B cell (primary cell): ENCODE measurements around the gene HS3ST2. TPM values are rescaled to one million over a fixed set of nuclear protein-coding genes. Genes with fewer than 3 reads are reported as not detected.

Experiments used
- ATAC-seq: fragments of 200-7000 bp; cut with Tn5 transposase; one replicate; pipeline ENCODE4 v1.10.0; 2021; ENCODE audit warnings: low read depth, mild to moderate bottlenecking, moderate number of reproducible peaks, moderate library complexity
- CTCF ChIA-PET: fragments of 350-600 bp; sonication (Branson Sonifier 250); formaldehyde crosslinking; loops from one replicate; lab custom pipeline; 2021; ENCODE audit warnings: antibody characterized with exemption, inconsistent platforms; lab: Charles Lee
- POLR2A ChIA-PET: fragments of 350-600 bp; sonication (Branson Sonifier 250); formaldehyde crosslinking; loops from one replicate; lab custom pipeline; 2021; ENCODE audit warnings: antibody characterized with exemption; lab: Charles Lee
- DNase-seq: peaks from one replicate; pipeline ENCODE4 v3.0.0; 2013
- H2AFZ ChIP-seq: 2 replicates; pipeline ENCODE4 v1.6.1; 2012; ENCODE audit warnings: mild to moderate bottlenecking, low read depth, low read length; ENCODE audit not compliant: insufficient read depth, poor library complexity, severe bottlenecking
- H3K27ac ChIP-seq, 2 donors: 1 replicate in 1 of 2; 2 replicates in 1 of 2; pipeline ENCODE4 v1.5.1; 2012 to 2013; ENCODE audit warnings: low read length in 2 of 2, mild to moderate bottlenecking in 2 of 2, moderate library complexity in 1 of 2
- H3K27me3 ChIP-seq, 4 experiments: fragments of 200-600 bp in 1 of 4; sonication (generic) in 1 of 4; replicated peaks in 1 of 4; 1 replicate in 2 of 4; 2 replicates in 2 of 4; pipeline versions ENCODE4 v1.6.1 to v1.7.0; 2013 to 2016; ENCODE audit warnings: low read length in 3 of 4, mild to moderate bottlenecking in 2 of 4, mixed read lengths in 1 of 4, moderate library complexity in 1 of 4; ENCODE audit not compliant: insufficient read depth in 4 of 4, control insufficient read depth in 3 of 4; ENCODE audit errors: control extremely low read depth in 1 of 4
- H3K36me3 ChIP-seq, 2 experiments: replicated peaks in 1 of 2; 1 replicate in 1 of 2; 2 replicates in 1 of 2; pipeline versions ENCODE4 v1.6.1 to v1.7.1; 2013; ENCODE audit warnings: low read length in 1 of 2; ENCODE audit not compliant: insufficient read depth in 2 of 2, control insufficient read depth in 1 of 2; ENCODE audit errors: control extremely low read depth in 1 of 2, extremely low read depth in 1 of 2
- H3K4me1 ChIP-seq, 2 donors: fragments of 200-600 bp in 1 of 2; sonication (generic) in 1 of 2; 1 replicate in 1 of 2; 2 replicates in 1 of 2; pipeline versions ENCODE4 v1.5.1 to v1.6.1; 2013 to 2017; ENCODE audit warnings: low read length in 2 of 2; ENCODE audit not compliant: control insufficient read depth in 2 of 2, insufficient read depth in 2 of 2
- H3K4me2 ChIP-seq: replicated peaks from 2 replicates; pipeline ENCODE3; 2012; ENCODE audit warnings: mild to moderate bottlenecking, low read depth, low read length; ENCODE audit not compliant: poor library complexity, severe bottlenecking
- H3K4me3 ChIP-seq, 5 experiments: fragments of 200-600 bp in 1 of 5; sonication (generic) in 1 of 5; 1 replicate in 3 of 5; 2 replicates in 2 of 5; pipeline versions ENCODE4 v1.5.1 to v1.7.0; 2011 to 2016; ENCODE audit warnings: low read length in 4 of 5, mild to moderate bottlenecking in 4 of 5, low read depth in 2 of 5, control low read depth in 1 of 5, moderate library complexity in 1 of 5; ENCODE audit not compliant: insufficient read depth in 1 of 5; ENCODE audit errors: control extremely low read depth in 1 of 5, extremely low read depth in 1 of 5
- H3K79me2 ChIP-seq: fragments of 200-600 bp; sonication (generic); one replicate; pipeline ENCODE4 v1.6.0; 2016; ENCODE audit warnings: low read length; ENCODE audit not compliant: control insufficient read depth, insufficient read depth
- H3K9ac ChIP-seq: fragments of 200-600 bp; sonication (generic); 2 replicates; pipeline ENCODE4 v1.6.1; 2017; ENCODE audit warnings: mild to moderate bottlenecking, low read length, moderate library complexity
- H3K9me3 ChIP-seq, 3 donors: one replicate each; pipeline versions ENCODE4 v1.6.1 to v1.7.1; 2013; ENCODE audit warnings: low read length in 2 of 3; ENCODE audit not compliant: control insufficient read depth in 2 of 3, insufficient read depth in 1 of 3; ENCODE audit errors: control extremely low read depth in 1 of 3
- H4K20me1 ChIP-seq: 2 replicates; pipeline ENCODE4 v1.6.0; 2012; ENCODE audit warnings: mild to moderate bottlenecking, low read length; ENCODE audit not compliant: insufficient read depth, control insufficient read depth, poor library complexity, severe bottlenecking
- H3K27ac Mint-ChIP-seq: one replicate; pipeline ENCODE4 v1.8.0; 2021; ENCODE audit warnings: mixed read lengths
- H3K27me3 Mint-ChIP-seq: one replicate; pipeline ENCODE4 v1.8.0; 2021; ENCODE audit warnings: mixed read lengths
- H3K4me1 Mint-ChIP-seq: one replicate; pipeline ENCODE4 v1.8.0; 2021; ENCODE audit warnings: mixed read lengths
- H3K4me3 Mint-ChIP-seq: one replicate; pipeline ENCODE4 v1.8.0; 2021; ENCODE audit warnings: mixed read lengths
- H3K9me3 Mint-ChIP-seq: one replicate; pipeline ENCODE4 v1.8.0; 2022; ENCODE audit warnings: mixed read lengths; ENCODE audit not compliant: insufficient read depth
- EZH2 ChIP-seq: IDR thresholded peaks from 2 replicates; pipeline ENCODE4 v1.6.1; 2012; ENCODE audit warnings: borderline replicate concordance, low read depth, mild to moderate bottlenecking, moderate library complexity, low read length; ENCODE audit not compliant: insufficient read depth, poor library complexity, severe bottlenecking
- WGBS: methylation state at CpG from one replicate; pipeline ENCODE4 v1.1.5; 2013; ENCODE audit warnings: missing lambda C conversion rate; ENCODE audit not compliant: insufficient coverage; 5-methylcytosine and 5-hydroxymethylcytosine counted together
- intact Hi-C: fragments of 100-400 bp; cut with micrococcal nuclease; formaldehyde crosslinking; loops from one replicate; pipeline ENCODE4 v1.10.0; 2022
- polyA plus RNA-seq: library from polyadenylated mRNA; depleted of rRNA; stranded (reverse); fragments of >200 nt; gene quantifications from 2 replicates; pipeline ENCODE4 v1.2.3, GENCODE V29; 2012
- total RNA-seq, 2 donors: library from RNA; stranded (reverse); fragments of 120-200 nt in 1 of 2; gene quantifications; 1 replicate in 1 of 2; 2 replicates in 1 of 2; pipeline versions ENCODE4 v1.2.3 to v1.2.4, GENCODE V29; 2013 to 2022
- TF ChIP-seq, protein P1 (sequence below): fragments of 200-600 bp; IDR thresholded peaks from one replicate; pipeline ENCODE4 v1.8.0; 2022; ENCODE audit warnings: antibody characterized with exemption, mild to moderate bottlenecking

Gene HS3ST2
- total and polyA plus RNA-seq, 2 donors (not counting 1 experiment from before 2014, with no cell fraction given), result not detected

DNA sequence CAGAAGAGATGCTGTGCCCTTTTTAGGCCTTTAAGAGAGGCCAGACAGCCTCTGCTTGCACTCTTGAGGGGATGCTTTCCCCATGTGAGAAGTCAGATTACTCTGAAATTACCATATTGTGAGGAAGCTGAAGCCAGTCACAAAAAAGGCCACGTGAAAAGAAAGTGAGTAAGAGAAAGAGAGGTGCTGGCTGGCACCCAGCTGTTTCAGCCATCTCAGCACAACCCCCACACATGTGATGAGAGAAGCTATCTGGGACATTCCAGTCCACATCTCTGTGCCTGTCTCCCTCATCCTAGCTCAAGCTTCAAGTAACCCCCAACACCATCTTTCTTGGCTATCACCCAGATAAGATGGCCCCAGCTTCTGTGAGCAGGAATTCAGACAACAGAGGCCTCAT is 131.4 kb downstream of the HS3ST2 start:
- Histone ChIP-seq H3K27me3 (peaks cover 0 to 31% (median 13%) of the 10 kb centered on the region in 4 experiments), H3K4me3 (no peak overlapping the region), H3K27ac (no peak overlapping the region), H3K4me1 (peaks cover 10 to 14% of the 10 kb centered on the region in 2 donors), H2AFZ (no peak overlapping the region), H3K36me3 (no peaks in the 10 kb centered on the region), H3K9ac (no peak overlapping the region), H3K79me2 (no peaks in the 10 kb centered on the region), H4K20me1 (no peaks in the 10 kb centered on the region), H3K9me3 (peaks cover 0 to 1% (median 0%) of the 10 kb centered on the region in 3 donors), H3K4me2 (no peak overlapping the region)
- no peak for ATAC-seq
- Mint-ChIP-seq H3K4me3 (no peak overlapping the region), H3K4me1 (peaks cover 11% of the 10 kb centered on the region), H3K27me3 (peaks cover 20% of the 10 kb centered on the region), H3K27ac (no peak overlapping the region), H3K9me3 (no peaks in the 10 kb centered on the region)
- DNase-seq, result no peak
- ChIA-PET POLR2A (no interaction called here), CTCF (no interaction called here)
- intact Hi-C loops, result no loop called here
- WGBS, result no CpG with 5 or more reads among the region's 1 CpG
- TF ChIP-seq, protein P1, sequence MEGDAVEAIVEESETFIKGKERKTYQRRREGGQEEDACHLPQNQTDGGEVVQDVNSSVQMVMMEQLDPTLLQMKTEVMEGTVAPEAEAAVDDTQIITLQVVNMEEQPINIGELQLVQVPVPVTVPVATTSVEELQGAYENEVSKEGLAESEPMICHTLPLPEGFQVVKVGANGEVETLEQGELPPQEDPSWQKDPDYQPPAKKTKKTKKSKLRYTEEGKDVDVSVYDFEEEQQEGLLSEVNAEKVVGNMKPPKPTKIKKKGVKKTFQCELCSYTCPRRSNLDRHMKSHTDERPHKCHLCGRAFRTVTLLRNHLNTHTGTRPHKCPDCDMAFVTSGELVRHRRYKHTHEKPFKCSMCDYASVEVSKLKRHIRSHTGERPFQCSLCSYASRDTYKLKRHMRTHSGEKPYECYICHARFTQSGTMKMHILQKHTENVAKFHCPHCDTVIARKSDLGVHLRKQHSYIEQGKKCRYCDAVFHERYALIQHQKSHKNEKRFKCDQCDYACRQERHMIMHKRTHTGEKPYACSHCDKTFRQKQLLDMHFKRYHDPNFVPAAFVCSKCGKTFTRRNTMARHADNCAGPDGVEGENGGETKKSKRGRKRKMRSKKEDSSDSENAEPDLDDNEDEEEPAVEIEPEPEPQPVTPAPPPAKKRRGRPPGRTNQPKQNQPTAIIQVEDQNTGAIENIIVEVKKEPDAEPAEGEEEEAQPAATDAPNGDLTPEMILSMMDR, result no peak
- TF ChIP-seq EZH2, result no peak

DNA sequence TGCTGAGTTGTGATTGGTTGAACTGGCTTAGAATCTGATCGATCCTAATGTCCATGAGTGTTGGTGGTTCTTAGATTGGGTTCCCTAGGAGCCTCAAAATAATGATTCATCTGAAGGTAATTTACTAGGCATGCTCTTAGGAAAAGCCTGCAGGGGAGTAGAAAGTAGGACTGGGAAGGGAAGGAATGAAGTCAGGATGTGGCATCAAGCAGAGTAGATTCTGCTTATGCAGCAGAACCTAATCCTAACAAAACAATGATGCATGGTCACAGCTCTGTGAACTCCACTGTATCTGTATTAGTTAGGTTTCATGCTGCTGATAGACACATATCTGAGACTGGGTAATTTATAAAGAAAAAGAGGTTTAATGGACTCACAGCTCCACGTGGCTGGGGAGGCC is 132.5 kb downstream of the HS3ST2 start:
- Histone ChIP-seq H3K27me3 (peaks cover 0 to 31% (median 13%) of the 10 kb centered on the region in 4 experiments), H4K20me1 (no peaks in the 10 kb centered on the region), H3K79me2 (no peaks in the 10 kb centered on the region), H3K4me1 (peaks cover 10 to 14% of the 10 kb centered on the region in 2 donors), H3K36me3 (no peaks in the 10 kb centered on the region), H2AFZ (no peak overlapping the region), H3K9me3 (peaks cover 0 to 1% (median 0%) of the 10 kb centered on the region in 3 donors), H3K27ac (no peak overlapping the region), H3K4me2 (no peak overlapping the region), H3K4me3 (no peak overlapping the region), H3K9ac (no peak overlapping the region)
- POLR2A ChIA-PET, result no interaction called here
- Mint-ChIP-seq H3K4me1 (peaks cover 11% of the 10 kb centered on the region), H3K27ac (no peak overlapping the region), H3K4me3 (no peak overlapping the region), H3K9me3 (no peaks in the 10 kb centered on the region), H3K27me3 (peaks cover 27% of the 10 kb centered on the region)
- TF ChIP-seq EZH2, result no peak
- TF ChIP-seq, protein P1, result no peak
- no peak for DNase-seq
- no peak for ATAC-seq
- intact Hi-C loops, result no loop called here
- WGBS, result 92% methylated on average over 1 of the region's 2 CpGs
- CTCF ChIA-PET, result no interaction called here
